Activated CD4-positive, alpha-beta T cell treated with anti-CD3 and anti-CD28 coated beads, Interleukin-10, Interleukin-2, amounts not matched to agents 100 ng/mL and 50 ng/mL, durations not matched to agents 16 hours and 8 hours (primary cell): ENCODE measurements around the gene ERGIC1.
A peak's percentile ranks its signal among the peaks of the same experiment; 100 is the strongest.

Experiments used
- DNase-seq: peaks from one replicate; pipeline ENCODE4 v3.0.0-alpha.2; 2020

The ERGIC1 gene

GRCh38 chr5:172866802-172867748 is 33.0 kb downstream of the ERGIC1 start:
- no peak for DNase-seq

- DNase-seq, result no peak
Measured at GRCh38 chr5:172867761-172868435, 33.8 kb downstream of the ERGIC1 start.

GRCh38 chr5:172868436-172868923 is 34.4 kb downstream of the ERGIC1 start:
- DNase-seq, result no peak

GRCh38 chr5:172868924-172869591 is 35.0 kb downstream of the ERGIC1 start:
- no peak for DNase-seq

- no peak for DNase-seq
Measured at GRCh38 chr5:172869691-172870090, 35.6 kb downstream of the ERGIC1 start.

GRCh38 chr5:172870291-172870714 is 36.3 kb downstream of the ERGIC1 start:
- DNase-seq, result no peak

- no peak for DNase-seq
Measured at GRCh38 chr5:172870715-172871461, 36.8 kb downstream of the ERGIC1 start.

- DNase-seq, result no peak
Measured at GRCh38 chr5:172871536-172871935, 37.5 kb downstream of the ERGIC1 start.

GRCh38 chr5:172871982-172872381 is 37.9 kb downstream of the ERGIC1 start:
- no peak for DNase-seq

GRCh38 chr5:172872997-172873491 is 39.0 kb downstream of the ERGIC1 start:
- no peak for DNase-seq

- no peak for DNase-seq
Measured at GRCh38 chr5:172873513-172873912, 39.5 kb downstream of the ERGIC1 start.

- no peak for DNase-seq
Measured at GRCh38 chr5:172874647-172875504, 40.8 kb downstream of the ERGIC1 start.

- DNase-seq, result no peak
Measured at GRCh38 chr5:172875505-172876279, 41.6 kb downstream of the ERGIC1 start.

- DNase-seq, result no peak
Measured at GRCh38 chr5:172876578-172876977, 42.5 kb downstream of the ERGIC1 start.

GRCh38 chr5:172877466-172878260 is 43.6 kb downstream of the ERGIC1 start:
- DNase-seq, result no peak

- DNase-seq, result no peak
Measured at GRCh38 chr5:172878585-172878932, 44.5 kb downstream of the ERGIC1 start.

GRCh38 chr5:172878933-172879752 is 45.1 kb downstream of the ERGIC1 start:
- no peak for DNase-seq

GRCh38 chr5:172881691-172882370 is 47.8 kb downstream of the ERGIC1 start:
- DNase-seq, result peak; percentile 37
